Heart left ventricle (tissue), 16 donors: ENCODE results near the gene CNTD1. TPM values are rescaled to one million over a fixed set of nuclear protein-coding genes. Genes with fewer than 3 reads are reported as not detected.

Source experiments
- ATAC-seq, 4 donors: fragments of 200-7000 bp; cut with Tn5 transposase; one replicate each; pipeline ENCODE4 v1.9.1; 2020 to 2022; ENCODE audit warnings: moderate library complexity in 4 of 4, mild to moderate bottlenecking in 3 of 4, moderate number of reproducible peaks in 1 of 4
- DNase-seq, 5 donors: peaks; one replicate each; pipeline ENCODE4 v3.0.0-alpha.2; 2020
- H3K27ac ChIP-seq, 12 donors: fragments of 200-600 bp; sonication (generic) in 4 of 12; one replicate each; pipeline versions ENCODE4 v1.5.0 to v1.8.0; 2016 to 2022; ENCODE audit warnings: mild to moderate bottlenecking in 2 of 12
- H3K27me3 ChIP-seq, 9 donors: fragments of 200-600 bp; sonication (generic) in 2 of 9; one replicate each; pipeline versions ENCODE4 v1.5.1 to v1.8.0; 2016 to 2022; ENCODE audit warnings: mild to moderate bottlenecking in 3 of 9
- H3K36me3 ChIP-seq, 9 donors: fragments of 200-600 bp; sonication (generic) in 2 of 9; one replicate each; pipeline versions ENCODE4 v1.5.0 to v1.8.0; 2018 to 2022; ENCODE audit warnings: mild to moderate bottlenecking in 2 of 9
- H3K4me1 ChIP-seq, 12 donors: fragments of 200-600 bp; sonication (generic) in 4 of 12; one replicate each; pipeline versions ENCODE4 v1.5.0 to v1.8.0; 2016 to 2022; ENCODE audit warnings: mild to moderate bottlenecking in 3 of 12
- H3K4me3 ChIP-seq, 12 donors: fragments of 200-600 bp; sonication (generic) in 4 of 12; one replicate each; pipeline versions ENCODE4 v1.5.0 to v1.8.0; 2017 to 2022; ENCODE audit warnings: mild to moderate bottlenecking in 9 of 12, moderate library complexity in 4 of 12
- H3K9me3 ChIP-seq, 12 donors: fragments of 200-600 bp; sonication (generic) in 4 of 12; one replicate each; pipeline versions ENCODE4 v1.5.0 to v1.8.0; 2016 to 2022; ENCODE audit warnings: mild to moderate bottlenecking in 1 of 12
- CTCF ChIP-seq, 12 donors: fragments of 200-600 bp; sonication (generic) in 4 of 12; IDR thresholded peaks; one replicate each; pipeline versions ENCODE4 v1.5.0 to v1.8.0; 2018 to 2022; ENCODE audit warnings: antibody characterized with exemption in 12 of 12, mild to moderate bottlenecking in 5 of 12
- POLR2A ChIP-seq, 2 donors: fragments of 450-650 bp; IDR thresholded peaks; one replicate each; pipeline ENCODE4 v1.6.1; 2017; ENCODE audit warnings: antibody characterized with exemption in 2 of 2, mild to moderate bottlenecking in 2 of 2, moderate library complexity in 2 of 2
- WGBS, 4 donors: extraction: QIAGEN DNeasy Blood & Tissue Kit in 2 of 4; methylation state at CpG; one replicate each; pipeline versions ENCODE4 v1.1.5 to v1.1.7; 2013 to 2018; 5-methylcytosine and 5-hydroxymethylcytosine counted together
- intact Hi-C, 10 donors: fragments of 100-400 bp; cut with DNase I; formaldehyde crosslinking; loops; one replicate each; pipeline versions ENCODE4 v1.11.1 to v1.14.2; 2022
- polyA plus RNA-seq, 2 donors: library from polyadenylated mRNA; stranded (reverse); fragments of 200-250 nt; gene quantifications; one replicate each; pipeline ENCODE4 v1.2.3, GENCODE V29; 2013
- total RNA-seq, 9 donors: library from RNA; depleted of rRNA in 2 of 9; stranded (reverse); fragments of >200 nt in 2 of 9; fragmentation: NEBNext Ultra II Directional in 3 of 9; extraction: Animal tissue kit (Norgen Biotek cat#: 25700) in 3 of 9; gene quantifications; one replicate each; pipeline versions ENCODE4 v1.1.0 to v1.2.4, GENCODE V29; 2016 to 2023
- donor health status: ischemic (EF 13 %, LVEDD 7.1; RV severe dilation, severe dysfunction).
- donor health status: healthy with polysubstance abuse.
- donor health status: DM: no; HTN: yes; CAD: no.
- donor health status: DM: no; HTN: no; CAD: no.
- donor health status: ischemic (EF 25% LVEDD 6.9; RV normal size, moderate dysfunction).
- donor health status: ischemic (EF 25% LVEDD 5.7; RV mildly dilated, moderate dysfunction).
- donor health status: healthy.
- donor health status: DM: yes; HTN: yes; CAD: no.
- donor health status: ischemic (EF 35%, LVEDD 5.7; RV mildly dilated, moderate dysfunction).
- donor health status: nonischemic (EF 11% LVEDD 7.7; RV severe dilation, severe dysfunction).
- donor health status: DM: yes; HTN: yes; CAD: no.
- donor health status: PGD.
- donor health status: ischemic (EF 29% LVEDD 5.4; RV normal size, mild dysfunction).
- donor health status: nonischemic (EF 23%, LVEDD 6.1; RV moderate dilation, normal function).

CNTD1 gene
- total and polyA plus RNA-seq, 11 donors, result 0.10 to 0.38 TPM; not detected in 9

GRCh38 chr17:42833767-42834422 lies 35.2 kb downstream of the CNTD1 start:
- no peak for TF ChIP-seq POLR2A (IDR thresholded peaks at IDR 0.05)
- TF ChIP-seq CTCF (IDR thresholded peaks at IDR 0.05), result no peak
- Histone ChIP-seq H3K4me1 (peaks cover 3 to 29% (median 17%) of the 10 kb centered on the region in 12 donors), H3K9me3 (no peaks in the 10 kb centered on the region), H3K36me3 (peaks cover 2 to 45% (median 41%) of the 10 kb centered on the region in 9 donors), H3K27ac (peak overlapping the region; percentile 43 to 93 (median 88)), H3K4me3 (peak overlapping the region; percentile 66 to 100 (median 92)), H3K27me3 (no peaks in the 10 kb centered on the region)
- intact Hi-C loops, result no loop called here
- ATAC-seq (peak in 3 of 4 donors; percentile 4 to 14 (median 13)), DNase-seq (no peak)
- WGBS, 4 donors, result 5 to 13% (median 6%) methylated on average over 11 to 18 of the region's 18 CpGs

GRCh38 chr17:42835732-42836131 lies 37.1 kb downstream of the CNTD1 start:
- peaks cover 2 to 63% (median 59%) of the 10 kb centered on the region in 9 donors for H3K36me3 ChIP-seq
- intact Hi-C loops, result no loop called here
- H3K9me3 ChIP-seq, result no peaks in the 10 kb centered on the region
- H3K4me1 ChIP-seq, result peaks cover 3 to 29% (median 17%) of the 10 kb centered on the region in 12 donors
- DNase-seq (no peak), ATAC-seq (no peak)
- TF ChIP-seq POLR2A (IDR thresholded peaks at IDR 0.05) (no peak), CTCF (IDR thresholded peaks at IDR 0.05) (no peak)
- WGBS, 4 donors, result 96 to 99% (median 97%) methylated on average over 6 of the region's 6 CpGs
- H3K27ac ChIP-seq, result no peak overlapping the region
- H3K27me3 ChIP-seq, result no peaks in the 10 kb centered on the region
- no peak overlapping the region for H3K4me3 ChIP-seq

GRCh38 chr17:42841975-42842685 lies 43.5 kb downstream of the CNTD1 start:
- 71 to 76% (median 74%) methylated on average over 11 of the region's 11 CpGs for WGBS, 4 donors
- intact Hi-C loops, result loop anchor here in 9 of 10 donors (2.0 to 5.0 kb wide), 3 partner anchors 87 to 95 kb away; no protein-coding TSS in a partner anchor

More at GRCh38 chr17:42841975-42842685, 43.5 kb downstream of the CNTD1 start:
- Histone ChIP-seq H3K27ac (no peak overlapping the region), H3K9me3 (no peaks in the 10 kb centered on the region), H3K4me3 (no peak overlapping the region), H3K4me1 (peaks cover 0 to 14% (median 1%) of the 10 kb centered on the region in 12 donors), H3K27me3 (no peaks in the 10 kb centered on the region), H3K36me3 (peaks cover 2 to 87% (median 83%) of the 10 kb centered on the region in 9 donors)
- ATAC-seq, result no peak
- DNase-seq, result no peak
- no peak for TF ChIP-seq CTCF (IDR thresholded peaks at IDR 0.05)
- TF ChIP-seq POLR2A (IDR thresholded peaks at IDR 0.05), result no peak
